Testis (tissue), 3 donors: Measurements from ENCODE around the gene RCOR2. TPM values are rescaled to one million over a fixed set of nuclear protein-coding genes. Genes with fewer than 3 reads are reported as not detected.

Experiments used
- DNase-seq: peaks from one replicate; pipeline ENCODE4 v3.0.0-alpha.2; 2019
- H3K27ac ChIP-seq, 2 donors: fragments of 200-600 bp; sonication (generic); one replicate each; pipeline ENCODE4 v1.5.1; 2019
- H3K27me3 ChIP-seq: fragments of 200-600 bp; sonication (generic); one replicate; pipeline ENCODE4 v1.5.1; 2019
- H3K36me3 ChIP-seq: fragments of 200-600 bp; sonication (generic); one replicate; pipeline ENCODE4 v1.5.1; 2017; ENCODE audit warnings: low read depth; ENCODE audit errors: missing control alignments
- H3K4me1 ChIP-seq: fragments of 200-600 bp; sonication (generic); one replicate; pipeline ENCODE4 v1.5.1; 2019
- H3K4me3 ChIP-seq, 2 donors: fragments of 200-600 bp; sonication (generic); one replicate each; pipeline ENCODE4 v1.5.1; 2017 to 2019
- H3K9me3 ChIP-seq: fragments of 200-600 bp; sonication (generic); one replicate; pipeline ENCODE4 v1.5.1; 2017
- CTCF ChIP-seq, 3 experiments: fragments of 450-650 bp in 2 of 3; fragments of 200-600 bp in 1 of 3; sonication (generic) in 1 of 3; IDR thresholded peaks; one replicate each; pipeline ENCODE4 v1.5.1; 2016 to 2019; ENCODE audit warnings: antibody characterized with exemption in 3 of 3, mild to moderate bottlenecking in 2 of 3, moderate library complexity in 1 of 3
- POLR2A ChIP-seq: fragments of 450-650 bp; IDR thresholded peaks from one replicate; pipeline ENCODE4 v1.6.1; 2017; ENCODE audit warnings: antibody characterized with exemption, mild to moderate bottlenecking, moderate library complexity
- WGBS, 2 donors: methylation state at CpG; one replicate each; pipeline ENCODE4 v1.1.5; 2018; 5-methylcytosine and 5-hydroxymethylcytosine counted together
- intact Hi-C: fragments of 100-400 bp; cut with DNase I; formaldehyde crosslinking; loops from one replicate; pipeline ENCODE4 v1.15.1; 2023; ENCODE audit warnings: low total_unique reads
- polyA plus RNA-seq: library from polyadenylated mRNA; stranded (reverse); fragments of 350-450 nt; fragmentation: Illumina TruSeq; extraction: RNeasy Lipid Tissue Mini Kit (QIAGEN cat#74804); gene quantifications from one replicate; pipeline ENCODE4 v1.2.3, GENCODE V29; 2014; ENCODE audit warnings: low read depth, low replicate concordance; ENCODE audit not compliant: insufficient read depth
- total RNA-seq, 2 donors: library from RNA; depleted of rRNA; stranded (reverse); fragments of >200 nt; gene quantifications; one replicate each; pipeline ENCODE4 v1.2.3, GENCODE V29; 2016

Gene RCOR2
- total and polyA plus RNA-seq, 3 donors from 2014 or later: 3.9 to 7.9 (median 6.3) TPM

- Histone ChIP-seq H3K27me3 (no peaks in the 10 kb centered on the region), H3K27ac (peak overlapping the region in 1 of 2 donors; percentile 30), H3K36me3 (no peaks in the 10 kb centered on the region), H3K4me1 (peaks cover 40% of the 10 kb centered on the region), H3K4me3 (no peak overlapping the region), H3K9me3 (no peaks in the 10 kb centered on the region)
- TF ChIP-seq POLR2A: no peak
- TF ChIP-seq CTCF (IDR thresholded peaks at IDR 0.05): no peak
- DNase-seq: peak; percentile 38
- intact Hi-C loops: no loop called here
- WGBS, 2 donors: 40 to 57% methylated on average over 5 of the region's 5 CpGs
These were observed 44.2 kb downstream of the RCOR2 start for GRCh38 chr11:63872800-63873197.

GRCh38 chr11:63871962-63872799, 44.8 kb downstream of the RCOR2 start:
- Histone ChIP-seq H3K4me3 (no peak overlapping the region), H3K36me3 (no peaks in the 10 kb centered on the region), H3K9me3 (no peaks in the 10 kb centered on the region), H3K4me1 (peaks cover 40% of the 10 kb centered on the region), H3K27me3 (no peaks in the 10 kb centered on the region), H3K27ac (peak overlapping the region in 1 of 2 donors; percentile 36)
- 22 to 33% methylated on average over 11 of the region's 11 CpGs for WGBS, 2 donors
- TF ChIP-seq POLR2A: no peak
- TF ChIP-seq CTCF (IDR thresholded peaks at IDR 0.05): peak in 2 of 3 experiments; percentile 13 to 35
- peak; percentile 90 for DNase-seq
- intact Hi-C loops: no loop called here

GRCh38 chr11:63870351-63871140, 46.4 kb downstream of the RCOR2 start:
- H3K4me1 ChIP-seq: peaks cover 51% of the 10 kb centered on the region
- no peak overlapping the region for H3K27ac ChIP-seq
- DNase-seq: no peak
- 71 to 78% methylated on average over 14 of the region's 14 CpGs for whole genome bisulfite sequencing, 2 donors
- TF ChIP-seq POLR2A: no peak
- no peak for TF ChIP-seq CTCF (IDR thresholded peaks at IDR 0.05)
- no peaks in the 10 kb centered on the region for H3K27me3 ChIP-seq
- no peak overlapping the region for H3K4me3 ChIP-seq
- intact Hi-C loops: no loop called here
- H3K9me3 ChIP-seq: no peaks in the 10 kb centered on the region
- H3K36me3 ChIP-seq: no peaks in the 10 kb centered on the region

GRCh38 chr11:63869683-63870082, 47.3 kb downstream of the RCOR2 start:
- DNase-seq: no peak
- Histone ChIP-seq H3K36me3 (no peaks in the 10 kb centered on the region), H3K4me3 (no peak overlapping the region), H3K27me3 (no peaks in the 10 kb centered on the region), H3K9me3 (no peaks in the 10 kb centered on the region), H3K4me1 (peaks cover 45% of the 10 kb centered on the region), H3K27ac (no peak overlapping the region)
- intact Hi-C loops: no loop called here
- no peak for TF ChIP-seq CTCF (IDR thresholded peaks at IDR 0.05)
- 73 to 76% methylated on average over 7 to 8 of the region's 8 CpGs for WGBS, 2 donors
